Adrenal gland (tissue), 5 donors: ENCODE measurements around the gene SCLY.

Experiments used
- POLR2A ChIP-seq, 2 donors: fragments of 450-650 bp; IDR thresholded peaks; one replicate each; pipeline ENCODE4 v1.6.1; 2017; ENCODE audit warnings: antibody characterized with exemption in 2 of 2, mild to moderate bottlenecking in 2 of 2, moderate library complexity in 1 of 2
- TF ChIP-seq, protein P1 (sequence below), 6 experiments: fragments of 450-650 bp in 4 of 6; fragments of 200-600 bp in 2 of 6; sonication (generic) in 1 of 6; IDR thresholded peaks; 1 replicate in 5 of 6; 2 replicates in 1 of 6; pipeline versions ENCODE4 v1.5.1 to v1.8.0; 2016 to 2021; ENCODE audit warnings: antibody characterized with exemption in 6 of 6, mild to moderate bottlenecking in 2 of 6, moderate library complexity in 1 of 6
- donor health status: DM: no; HTN: no; CAD: no.

GRCh38 chr2:238097201-238097987 is 36.6 kb downstream of the SCLY start:
- TF ChIP-seq, protein P1, sequence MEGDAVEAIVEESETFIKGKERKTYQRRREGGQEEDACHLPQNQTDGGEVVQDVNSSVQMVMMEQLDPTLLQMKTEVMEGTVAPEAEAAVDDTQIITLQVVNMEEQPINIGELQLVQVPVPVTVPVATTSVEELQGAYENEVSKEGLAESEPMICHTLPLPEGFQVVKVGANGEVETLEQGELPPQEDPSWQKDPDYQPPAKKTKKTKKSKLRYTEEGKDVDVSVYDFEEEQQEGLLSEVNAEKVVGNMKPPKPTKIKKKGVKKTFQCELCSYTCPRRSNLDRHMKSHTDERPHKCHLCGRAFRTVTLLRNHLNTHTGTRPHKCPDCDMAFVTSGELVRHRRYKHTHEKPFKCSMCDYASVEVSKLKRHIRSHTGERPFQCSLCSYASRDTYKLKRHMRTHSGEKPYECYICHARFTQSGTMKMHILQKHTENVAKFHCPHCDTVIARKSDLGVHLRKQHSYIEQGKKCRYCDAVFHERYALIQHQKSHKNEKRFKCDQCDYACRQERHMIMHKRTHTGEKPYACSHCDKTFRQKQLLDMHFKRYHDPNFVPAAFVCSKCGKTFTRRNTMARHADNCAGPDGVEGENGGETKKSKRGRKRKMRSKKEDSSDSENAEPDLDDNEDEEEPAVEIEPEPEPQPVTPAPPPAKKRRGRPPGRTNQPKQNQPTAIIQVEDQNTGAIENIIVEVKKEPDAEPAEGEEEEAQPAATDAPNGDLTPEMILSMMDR (IDR thresholded peaks at IDR 0.05) = no peak
- TF ChIP-seq POLR2A (IDR thresholded peaks at IDR 0.05) = no peak
